ENCODE measurements around the gene DNAL4.

The DNAL4 gene

DNA sequence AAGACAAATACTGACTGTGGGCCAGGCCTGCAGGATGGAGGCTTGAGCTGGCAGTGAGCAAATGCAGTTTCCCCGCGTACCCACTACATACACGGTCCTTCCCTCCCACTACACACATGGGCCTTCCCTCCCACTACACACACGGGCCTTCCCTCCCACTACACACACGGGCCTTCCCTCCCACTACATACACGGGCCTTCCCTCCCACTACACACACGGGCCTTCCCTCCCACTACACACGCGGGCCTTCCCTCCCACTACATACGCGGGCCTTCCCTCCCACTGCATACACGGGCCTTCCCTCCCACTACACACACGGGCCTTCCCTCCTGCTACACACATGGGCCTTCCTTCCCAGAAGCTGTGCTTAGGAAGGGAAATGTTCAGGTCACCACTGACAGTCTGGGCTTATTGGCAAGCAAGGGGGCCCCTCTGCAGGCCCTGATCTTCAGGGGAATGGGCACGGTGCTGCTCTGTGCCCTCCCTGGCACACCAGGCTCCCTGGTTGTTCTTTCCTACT is 10.8 kb downstream of the DNAL4 start:
- H3K79me2 ChIP-seq (ENCODE audit: control insufficient read depth, insufficient read depth, low read length, poor library complexity), result no peaks in the 10 kb centered on the region
- no peak overlapping the region for H2BK5ac ChIP-seq (ENCODE audit: low read depth, low read length, poor library complexity)
- no peaks in the 10 kb centered on the region for H3K9me3 ChIP-seq (ENCODE audit: insufficient read depth, low read depth, low read length)
- H3K14ac ChIP-seq (ENCODE audit: low read length), result no peak overlapping the region
- H3K4me2 ChIP-seq (ENCODE audit: low read length), result no peak overlapping the region
- WGBS (ENCODE audit: extremely low coverage, insufficient coverage, insufficient read length), result no CpG with 5 or more reads among the region's 14 CpGs
- H4K12ac ChIP-seq (ENCODE audit: low read depth, low read length), result no peak overlapping the region
- no peaks in the 10 kb centered on the region for H3K79me1 ChIP-seq (ENCODE audit: low read length)
- no peak overlapping the region for H3K9ac ChIP-seq (ENCODE audit: low read length)
- H3K36me3 ChIP-seq (ENCODE audit: control insufficient read depth in 1 of 2, insufficient read depth in 2 of 2, low read length in 2 of 2), result peaks cover 0 to 13% of the 10 kb centered on the region in 2 experiments
- no peak overlapping the region for H2AK5ac ChIP-seq (ENCODE audit: low read length)
- H3K18ac ChIP-seq (ENCODE audit: low read length), result no peak overlapping the region
- no peak overlapping the region for H4K91ac ChIP-seq (ENCODE audit: low read depth, low read length)
- no peaks in the 10 kb centered on the region for H3K4me1 ChIP-seq (ENCODE audit: control insufficient read depth in 1 of 2, insufficient read depth in 2 of 2, low read length in 2 of 2)
- H3K27ac ChIP-seq (ENCODE audit: low read depth, low read length), result no peak overlapping the region
- no peak for DNase-seq
- H2BK12ac ChIP-seq (ENCODE audit: low read length), result no peak overlapping the region
- H2BK120ac ChIP-seq (ENCODE audit: insufficient read depth, low read length, poor library complexity), result no peak overlapping the region
- no peak overlapping the region for H3K23ac ChIP-seq (ENCODE audit: low read length)
- no peak overlapping the region for H2AFZ ChIP-seq (ENCODE audit: insufficient read depth, low read length, poor library complexity)
- no peaks in the 10 kb centered on the region for H3K27me3 ChIP-seq (ENCODE audit: insufficient read depth, low read length)
- no peak overlapping the region for H3K4ac ChIP-seq (ENCODE audit: low read depth, low read length)
- H3K4me3 ChIP-seq (ENCODE audit: low read depth, low read length), result no peak overlapping the region
- no peak overlapping the region for H4K8ac ChIP-seq (ENCODE audit: low read depth, low read length)

DNA sequence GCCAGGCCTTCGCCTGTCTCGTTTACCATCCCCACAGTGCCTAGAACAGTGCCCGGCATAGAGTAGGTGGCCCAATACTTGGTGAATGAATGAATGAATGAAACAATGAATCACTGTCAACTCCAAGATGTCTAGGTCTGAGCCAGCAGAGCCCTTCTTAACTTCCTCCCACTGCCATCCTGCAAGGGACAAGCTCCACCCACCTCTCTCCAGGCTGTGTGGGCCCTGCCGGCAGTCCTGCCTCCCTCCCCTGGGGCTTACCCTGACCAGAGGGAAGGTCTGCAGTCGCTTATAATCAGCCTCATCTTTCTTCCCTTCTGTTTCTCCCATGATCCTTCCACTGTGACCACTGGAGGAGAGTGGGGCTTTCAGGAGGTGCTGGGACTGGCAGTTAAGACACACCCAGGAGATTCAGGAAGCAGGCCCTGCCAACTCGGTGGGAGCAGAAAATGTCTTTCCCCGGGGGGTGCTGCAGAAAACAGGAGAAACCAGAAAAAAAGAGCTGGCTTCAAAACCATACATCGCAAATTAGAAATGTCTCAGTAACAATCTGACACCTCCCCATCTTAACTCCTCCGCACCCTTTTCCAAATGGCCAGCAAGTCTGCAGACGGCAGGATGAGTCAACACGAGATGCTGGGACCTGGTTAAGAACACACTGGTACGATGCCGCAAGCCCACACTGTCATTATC is 11.4 kb downstream of the DNAL4 start:
- WGBS (ENCODE audit: extremely low coverage, insufficient coverage, insufficient read length), result 100% methylated on average over 1 of the region's 13 CpGs
- H3K27ac ChIP-seq (ENCODE audit: low read depth, low read length), result no peak overlapping the region

DNA sequence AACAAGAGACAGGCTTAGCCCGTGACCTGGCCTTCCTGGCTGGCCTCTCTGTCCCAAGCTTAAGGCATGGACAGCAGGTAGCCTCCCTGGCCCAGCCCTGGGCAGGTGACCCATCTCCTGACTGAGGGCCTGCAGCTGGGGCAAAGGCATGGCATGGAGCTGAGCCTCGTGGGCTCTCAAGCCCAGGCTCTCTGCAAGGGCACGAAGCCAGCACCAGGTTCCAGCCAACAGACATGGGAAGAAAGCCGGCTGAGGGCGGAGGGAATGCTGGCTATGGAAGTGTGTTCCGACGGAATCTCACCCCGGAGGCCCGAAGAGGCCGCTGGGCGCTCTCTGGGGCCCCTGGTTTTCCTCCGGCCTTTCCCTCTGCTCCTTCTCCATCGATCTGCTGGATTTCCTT is 12.9 kb downstream of the DNAL4 start:
- no peak overlapping the region for H3K9ac ChIP-seq (ENCODE audit: low read length)
- peaks cover 0 to 13% of the 10 kb centered on the region in 2 experiments for H3K36me3 ChIP-seq (ENCODE audit: control insufficient read depth in 1 of 2, insufficient read depth in 2 of 2, low read length in 2 of 2)
- H2AK5ac ChIP-seq (ENCODE audit: low read length), result no peak overlapping the region
- H3K27ac ChIP-seq (ENCODE audit: low read depth, low read length), result no peak overlapping the region
- H3K4me3 ChIP-seq (ENCODE audit: low read depth, low read length), result no peak overlapping the region
- H3K4me2 ChIP-seq (ENCODE audit: low read length), result no peak overlapping the region
- H3K14ac ChIP-seq (ENCODE audit: low read length), result no peak overlapping the region
- H3K23ac ChIP-seq (ENCODE audit: low read length), result no peak overlapping the region
- H3K18ac ChIP-seq (ENCODE audit: low read length), result no peak overlapping the region
- no peak overlapping the region for H2BK120ac ChIP-seq (ENCODE audit: insufficient read depth, low read length, poor library complexity)
- H2BK5ac ChIP-seq (ENCODE audit: low read depth, low read length, poor library complexity), result no peak overlapping the region
- no peak overlapping the region for H4K91ac ChIP-seq (ENCODE audit: low read depth, low read length)
- H3K4me1 ChIP-seq (ENCODE audit: control insufficient read depth in 1 of 2, insufficient read depth in 2 of 2, low read length in 2 of 2), result no peaks in the 10 kb centered on the region
- no peaks in the 10 kb centered on the region for H3K79me2 ChIP-seq (ENCODE audit: control insufficient read depth, insufficient read depth, low read length, poor library complexity)
- no peaks in the 10 kb centered on the region for H3K27me3 ChIP-seq (ENCODE audit: insufficient read depth, low read length)
- H4K12ac ChIP-seq (ENCODE audit: low read depth, low read length), result no peak overlapping the region
- WGBS (ENCODE audit: extremely low coverage, insufficient coverage, insufficient read length), result no CpG with 5 or more reads among the region's 13 CpGs
- no peaks in the 10 kb centered on the region for H3K9me3 ChIP-seq (ENCODE audit: insufficient read depth, low read depth, low read length)
- no peak overlapping the region for H2BK12ac ChIP-seq (ENCODE audit: low read length)
- no peaks in the 10 kb centered on the region for H3K79me1 ChIP-seq (ENCODE audit: low read length)
- H4K8ac ChIP-seq (ENCODE audit: low read depth, low read length), result no peak overlapping the region
- DNase-seq, result no peak
- no peak overlapping the region for H3K4ac ChIP-seq (ENCODE audit: low read depth, low read length)
- no peak overlapping the region for H2AFZ ChIP-seq (ENCODE audit: insufficient read depth, low read length, poor library complexity)

More for the DNA sequence above, 11.4 kb downstream of the DNAL4 start:
- no peak overlapping the region for H2BK120ac ChIP-seq (ENCODE audit: insufficient read depth, low read length, poor library complexity)
- H4K12ac ChIP-seq (ENCODE audit: low read depth, low read length), result no peak overlapping the region
- H2AK5ac ChIP-seq (ENCODE audit: low read length), result no peak overlapping the region
- no peak overlapping the region for H3K14ac ChIP-seq (ENCODE audit: low read length)
- no peak overlapping the region for H2BK12ac ChIP-seq (ENCODE audit: low read length)
- H3K36me3 ChIP-seq (ENCODE audit: control insufficient read depth in 1 of 2, insufficient read depth in 2 of 2, low read length in 2 of 2), result peaks cover 0 to 13% of the 10 kb centered on the region in 2 experiments
- no peaks in the 10 kb centered on the region for H3K9me3 ChIP-seq (ENCODE audit: insufficient read depth, low read depth, low read length)
- no peaks in the 10 kb centered on the region for H3K4me1 ChIP-seq (ENCODE audit: control insufficient read depth in 1 of 2, insufficient read depth in 2 of 2, low read length in 2 of 2)
- H3K23ac ChIP-seq (ENCODE audit: low read length), result no peak overlapping the region
- no peaks in the 10 kb centered on the region for H3K27me3 ChIP-seq (ENCODE audit: insufficient read depth, low read length)
- H3K9ac ChIP-seq (ENCODE audit: low read length), result no peak overlapping the region
- no peak overlapping the region for H3K18ac ChIP-seq (ENCODE audit: low read length)
- no peak overlapping the region for H3K4me2 ChIP-seq (ENCODE audit: low read length)
- H2AFZ ChIP-seq (ENCODE audit: insufficient read depth, low read length, poor library complexity), result no peak overlapping the region
- no peak overlapping the region for H3K4me3 ChIP-seq (ENCODE audit: low read depth, low read length)
- no peaks in the 10 kb centered on the region for H3K79me2 ChIP-seq (ENCODE audit: control insufficient read depth, insufficient read depth, low read length, poor library complexity)
- no peak overlapping the region for H2BK5ac ChIP-seq (ENCODE audit: low read depth, low read length, poor library complexity)
- H4K8ac ChIP-seq (ENCODE audit: low read depth, low read length), result no peak overlapping the region
- H3K4ac ChIP-seq (ENCODE audit: low read depth, low read length), result no peak overlapping the region
- no peaks in the 10 kb centered on the region for H3K79me1 ChIP-seq (ENCODE audit: low read length)
- DNase-seq, result no peak
- no peak overlapping the region for H4K91ac ChIP-seq (ENCODE audit: low read depth, low read length)

DNA sequence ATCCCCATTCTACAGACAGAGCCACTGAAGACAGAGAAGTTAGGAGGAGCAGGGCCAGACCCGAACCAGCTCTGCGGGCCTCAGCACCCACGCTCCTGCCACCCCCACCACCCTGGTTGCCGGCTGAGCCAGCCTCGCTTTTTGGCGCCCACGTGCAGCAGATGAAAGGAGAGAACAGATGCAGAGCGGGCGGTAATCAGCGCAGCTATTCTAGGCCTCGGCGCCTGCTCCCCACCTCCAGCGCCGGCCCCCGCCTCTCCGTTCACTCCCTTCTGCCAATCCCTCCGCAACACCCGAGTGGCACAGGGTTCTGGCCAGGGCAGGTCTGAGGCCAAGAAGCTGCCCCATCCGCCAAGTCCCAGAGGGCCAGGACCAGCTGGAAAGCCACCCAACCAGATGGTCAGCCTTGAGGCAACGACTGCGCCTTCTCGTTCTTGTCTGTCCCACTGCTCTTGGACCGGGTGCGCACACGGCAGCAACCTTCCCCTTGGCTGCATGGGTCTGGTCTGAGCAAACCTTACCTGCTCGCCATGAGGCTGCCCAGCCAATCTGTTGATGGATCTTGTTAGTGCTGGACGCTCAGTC is 16.8 kb downstream of the DNAL4 start:
- H3K27me3 ChIP-seq (ENCODE audit: insufficient read depth, low read length), result no peaks in the 10 kb centered on the region
- H2AK5ac ChIP-seq (ENCODE audit: low read length), result no peak overlapping the region
- H3K4me2 ChIP-seq (ENCODE audit: low read length), result no peak overlapping the region
- H2BK5ac ChIP-seq (ENCODE audit: low read depth, low read length, poor library complexity), result no peak overlapping the region
- no peak overlapping the region for H3K9ac ChIP-seq (ENCODE audit: low read length)
- H2AFZ ChIP-seq (ENCODE audit: insufficient read depth, low read length, poor library complexity), result no peak overlapping the region
- H2BK120ac ChIP-seq (ENCODE audit: insufficient read depth, low read length, poor library complexity), result no peak overlapping the region
- no peak overlapping the region for H3K23ac ChIP-seq (ENCODE audit: low read length)
- no CpG with 5 or more reads among the region's 27 CpGs for WGBS (ENCODE audit: extremely low coverage, insufficient coverage, insufficient read length)
- H4K91ac ChIP-seq (ENCODE audit: low read depth, low read length), result no peak overlapping the region
- no peak for DNase-seq
- H3K9me3 ChIP-seq (ENCODE audit: insufficient read depth, low read depth, low read length), result no peaks in the 10 kb centered on the region
- no peak overlapping the region for H4K12ac ChIP-seq (ENCODE audit: low read depth, low read length)
- no peaks in the 10 kb centered on the region for H3K79me1 ChIP-seq (ENCODE audit: low read length)
- no peak overlapping the region for H3K14ac ChIP-seq (ENCODE audit: low read length)
- no peak overlapping the region for H3K27ac ChIP-seq (ENCODE audit: low read depth, low read length)
- peaks cover 0 to 13% of the 10 kb centered on the region in 2 experiments for H3K36me3 ChIP-seq (ENCODE audit: control insufficient read depth in 1 of 2, insufficient read depth in 2 of 2, low read length in 2 of 2)
- H3K4me3 ChIP-seq (ENCODE audit: low read depth, low read length), result no peak overlapping the region
- no peaks in the 10 kb centered on the region for H3K4me1 ChIP-seq (ENCODE audit: control insufficient read depth in 1 of 2, insufficient read depth in 2 of 2, low read length in 2 of 2)
- no peaks in the 10 kb centered on the region for H3K79me2 ChIP-seq (ENCODE audit: control insufficient read depth, insufficient read depth, low read length, poor library complexity)
- no peak overlapping the region for H3K18ac ChIP-seq (ENCODE audit: low read length)
- H3K4ac ChIP-seq (ENCODE audit: low read depth, low read length), result no peak overlapping the region
- no peak overlapping the region for H2BK12ac ChIP-seq (ENCODE audit: low read length)
- no peak overlapping the region for H4K8ac ChIP-seq (ENCODE audit: low read depth, low read length)

Measured in trophoblast cell (in vitro differentiated cells and primary cell).